A673 (cell line): ENCODE measurements around the gene ABCG8. TPM values are rescaled to one million over a fixed set of nuclear protein-coding genes. Genes with fewer than 3 reads are reported as not detected.

Experiments
- BruUV-seq: library from RNA; stranded (reverse); fragments of 400-500 nt; replicated peaks from 2 replicates; lab custom pipeline; 2021; lab: Mats Ljungman, UMichigan
- CTCF ChIA-PET: fragments of 300-600 bp; sonication (Branson Sonifier 250); formaldehyde crosslinking; loops from one replicate; lab custom pipeline; 2022; ENCODE audit warnings: antibody characterized with exemption; lab: Charles Lee
- POLR2A ChIA-PET: fragments of 300-600 bp; sonication (Branson Sonifier 250); formaldehyde crosslinking; loops from one replicate; lab custom pipeline; 2022; ENCODE audit warnings: antibody characterized with exemption; ENCODE audit not compliant: low non-redundant PET; lab: Charles Lee
- DNase-seq: peaks from one replicate; pipeline ENCODE4 v3.0.0-alpha.2; 2015; ENCODE audit warnings: low spot score
- H3K27ac ChIP-seq: fragments of 200-600 bp; sonication (generic); 2 replicates; pipeline ENCODE4 v1.5.1; 2016; ENCODE audit warnings: mixed run types, low read depth, mild to moderate bottlenecking, mixed read lengths, antibody characterized with exemption, low read length; ENCODE audit not compliant: poor library complexity, severe bottlenecking
- H3K27me3 ChIP-seq: fragments of 200-600 bp; sonication (generic); replicated peaks from 2 replicates; pipeline ENCODE4 v1.6.1; 2017; ENCODE audit warnings: mixed run types, low read depth, mild to moderate bottlenecking, mixed read lengths, antibody characterized with exemption, low read length; ENCODE audit not compliant: insufficient read depth, poor library complexity
- H3K36me3 ChIP-seq: fragments of 200-600 bp; sonication (generic); 2 replicates; pipeline ENCODE4 v1.6.1; 2016; ENCODE audit warnings: mixed run types, mild to moderate bottlenecking, mixed read lengths, antibody characterized with exemption, low read length; ENCODE audit not compliant: insufficient read depth, poor library complexity, severe bottlenecking
- H3K4me1 ChIP-seq: fragments of 200-600 bp; sonication (generic); 2 replicates; pipeline ENCODE4 v1.6.1; 2017; ENCODE audit warnings: mixed run types, mild to moderate bottlenecking, mixed read lengths, antibody characterized with exemption, low read length; ENCODE audit not compliant: insufficient read depth, poor library complexity, severe bottlenecking
- H3K4me3 ChIP-seq: fragments of 200-600 bp; sonication (generic); 2 replicates; pipeline ENCODE4 v1.5.1; 2016; ENCODE audit warnings: low read depth, mixed run types, mild to moderate bottlenecking, mixed read lengths, low read length; ENCODE audit not compliant: poor library complexity, severe bottlenecking
- H3K9me3 ChIP-seq: fragments of 200-600 bp; sonication (generic); 2 replicates; pipeline ENCODE4 v1.6.1; 2016; ENCODE audit warnings: mixed run types, low read depth, mild to moderate bottlenecking, mixed read lengths, antibody characterized with exemption, low read length; ENCODE audit not compliant: poor library complexity, severe bottlenecking
- CTCF ChIP-seq: fragments of 300-800, 200-600 bp; sonication (generic); conservative IDR thresholded peaks from 2 replicates; pipeline ENCODE4 v1.5.1; 2017; ENCODE audit warnings: low read depth, mild to moderate bottlenecking, antibody characterized with exemption, low read length, moderate library complexity, mixed read lengths
- EZH2 ChIP-seq: fragments of 200-600 bp; sonication (generic); IDR thresholded peaks from 2 replicates; pipeline ENCODE4 v1.6.1; 2017; ENCODE audit warnings: borderline replicate concordance, low read depth, mild to moderate bottlenecking, mixed read lengths, antibody characterized with exemption, low read length; ENCODE audit not compliant: poor library complexity, severe bottlenecking
- intact Hi-C: fragments of 100-400 bp; cut with micrococcal nuclease; formaldehyde crosslinking; loops from one replicate; pipeline ENCODE4 v1.10.0; 2022; ENCODE audit not compliant: unreplicated experiment
- total RNA-seq: library from RNA; stranded (reverse); gene quantifications from 2 replicates; pipeline ENCODE4 v1.2.3, GENCODE V29; 2021

The ABCG8 gene
- total RNA-seq, 1 experiment from 2014 or later: not detected

- ChIA-PET POLR2A (no interaction called here), CTCF (no interaction called here)
- H3K36me3 ChIP-seq: no peaks in the 10 kb centered on the region
- no peak overlapping the region for H3K4me3 ChIP-seq
- intact Hi-C loops: no loop called here
- no peaks in the 10 kb centered on the region for H3K4me1 ChIP-seq
- TF ChIP-seq EZH2 (no peak), CTCF (no peak)
- H3K27ac ChIP-seq: no peak overlapping the region
- H3K27me3 ChIP-seq: no peaks in the 10 kb centered on the region
- H3K9me3 ChIP-seq: no peaks in the 10 kb centered on the region
- DNase-seq: no peak
- no TSS peak for BruUV-seq
These were observed 47.6 kb upstream of the ABCG8 start for GRCh38 chr2:43791035-43791765.

DNA sequence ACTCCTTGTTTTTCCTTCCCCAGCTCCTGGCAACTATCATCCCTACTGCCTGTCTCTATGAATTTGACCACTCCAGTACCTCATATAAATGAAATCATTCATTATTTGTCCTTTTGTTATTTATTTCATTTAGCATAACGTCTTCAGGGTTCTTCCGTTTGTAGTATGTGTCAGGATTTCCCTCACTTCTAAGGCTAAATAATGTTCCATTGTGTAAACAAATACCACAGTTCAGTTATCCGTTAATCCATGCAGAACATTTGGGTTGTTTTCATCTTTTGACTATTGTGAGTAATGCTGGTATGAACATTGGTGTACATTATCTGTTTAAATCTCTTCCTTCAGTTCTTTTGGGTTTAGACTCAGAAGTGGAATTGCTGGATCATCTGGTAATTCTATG lies 46.1 kb upstream of the ABCG8 start:
- Histone ChIP-seq H3K27ac (no peak overlapping the region), H3K4me3 (no peak overlapping the region), H3K36me3 (no peaks in the 10 kb centered on the region), H3K9me3 (no peaks in the 10 kb centered on the region), H3K4me1 (no peaks in the 10 kb centered on the region), H3K27me3 (no peaks in the 10 kb centered on the region)
- BruUV-seq: no TSS peak
- TF ChIP-seq EZH2 (no peak), CTCF (no peak)
- no peak for DNase-seq
- ChIA-PET CTCF (no interaction called here), POLR2A (no interaction called here)
- intact Hi-C loops: no loop called here

DNA sequence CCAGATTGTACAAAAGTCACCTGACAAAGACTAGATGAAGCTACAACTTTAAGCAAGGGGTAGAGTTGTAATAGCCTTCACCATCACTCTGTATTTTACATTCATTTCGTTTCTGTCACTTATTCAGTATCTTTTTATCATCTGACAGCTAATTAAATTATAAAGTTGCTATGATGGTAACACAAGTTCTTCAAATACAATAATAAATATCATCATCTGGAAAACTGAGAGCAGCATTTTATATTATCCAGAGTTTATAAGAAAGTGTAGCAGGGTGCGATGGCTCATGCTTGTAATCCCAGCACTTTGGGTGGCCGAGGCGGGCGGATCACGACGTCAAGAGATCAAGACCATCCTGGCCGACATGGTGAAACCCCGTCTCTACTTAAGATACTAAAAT lies 43.8 kb upstream of the ABCG8 start:
- Histone ChIP-seq H3K4me1 (no peaks in the 10 kb centered on the region), H3K9me3 (no peaks in the 10 kb centered on the region), H3K27me3 (no peaks in the 10 kb centered on the region), H3K36me3 (no peaks in the 10 kb centered on the region), H3K4me3 (no peak overlapping the region), H3K27ac (no peak overlapping the region)
- POLR2A ChIA-PET: no interaction called here
- intact Hi-C loops: no loop called here
- no peak for DNase-seq
- no TSS peak for BruUV-seq
- CTCF ChIA-PET: no interaction called here
- no peak for TF ChIP-seq EZH2
- no peak for TF ChIP-seq CTCF
